OCI-LY1 (cell line): ENCODE data around the gene CYP4Z1.
"Not testable (repeated sequence)": the region's sequence is repeated elsewhere in the genome, so short reads cannot be mapped to it uniquely, and the experiment has no call there.

Experiments used
- EZH2 ChIP-seq: fragments of 200-600 bp; sonication (generic), shearing (Covaris generic); IDR thresholded peaks from 2 replicates; pipeline ENCODE4 v1.8.0; 2017; ENCODE audit warnings: borderline replicate concordance, mixed run types, mild to moderate bottlenecking, antibody characterized with exemption, low read length, moderate library complexity, mixed read lengths
- TF ChIP-seq, protein P1 (sequence below): fragments of 200-600 bp; sonication (generic), shearing (Covaris generic); IDR thresholded peaks from 2 replicates; pipeline ENCODE4 v1.5.1; 2017; ENCODE audit warnings: mild to moderate bottlenecking, antibody characterized with exemption, low read length, moderate library complexity, mixed read lengths

DNA sequence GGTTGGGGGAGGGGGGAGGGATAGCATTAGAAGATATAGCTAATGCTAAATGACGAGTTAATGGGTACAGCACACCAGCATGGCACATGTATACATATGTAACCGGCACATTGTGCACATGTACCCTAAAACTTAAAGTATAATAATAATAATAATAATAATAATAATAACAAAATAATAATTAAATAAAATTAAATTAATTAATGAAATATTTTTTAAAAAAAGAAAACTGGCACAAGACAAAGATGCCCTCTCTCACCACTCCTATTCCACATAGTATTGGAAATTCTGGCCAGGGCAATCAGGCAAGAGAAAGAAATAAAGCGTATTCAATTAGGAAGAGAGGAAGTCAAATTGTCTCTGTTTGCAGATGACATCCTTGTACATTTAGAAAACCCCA, 90.9 kb downstream of the CYP4Z1 start:
- TF ChIP-seq, protein P1, sequence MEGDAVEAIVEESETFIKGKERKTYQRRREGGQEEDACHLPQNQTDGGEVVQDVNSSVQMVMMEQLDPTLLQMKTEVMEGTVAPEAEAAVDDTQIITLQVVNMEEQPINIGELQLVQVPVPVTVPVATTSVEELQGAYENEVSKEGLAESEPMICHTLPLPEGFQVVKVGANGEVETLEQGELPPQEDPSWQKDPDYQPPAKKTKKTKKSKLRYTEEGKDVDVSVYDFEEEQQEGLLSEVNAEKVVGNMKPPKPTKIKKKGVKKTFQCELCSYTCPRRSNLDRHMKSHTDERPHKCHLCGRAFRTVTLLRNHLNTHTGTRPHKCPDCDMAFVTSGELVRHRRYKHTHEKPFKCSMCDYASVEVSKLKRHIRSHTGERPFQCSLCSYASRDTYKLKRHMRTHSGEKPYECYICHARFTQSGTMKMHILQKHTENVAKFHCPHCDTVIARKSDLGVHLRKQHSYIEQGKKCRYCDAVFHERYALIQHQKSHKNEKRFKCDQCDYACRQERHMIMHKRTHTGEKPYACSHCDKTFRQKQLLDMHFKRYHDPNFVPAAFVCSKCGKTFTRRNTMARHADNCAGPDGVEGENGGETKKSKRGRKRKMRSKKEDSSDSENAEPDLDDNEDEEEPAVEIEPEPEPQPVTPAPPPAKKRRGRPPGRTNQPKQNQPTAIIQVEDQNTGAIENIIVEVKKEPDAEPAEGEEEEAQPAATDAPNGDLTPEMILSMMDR = not testable (repeated sequence)
- TF ChIP-seq EZH2 = not testable (repeated sequence)
